ENCODE measurements around the gene SGCA.

The SGCA gene

GRCh38 chr17:50198026-50198669 lies 32.3 kb downstream of the SGCA start:
- DNase-seq = peak; percentile 4

GRCh38 chr17:50199211-50199802 lies 33.5 kb downstream of the SGCA start:
- no peak for DNase-seq

- peak; percentile 68 for DNase-seq
These were observed 34.1 kb downstream of the SGCA start for GRCh38 chr17:50199803-50200456.

- DNase-seq = peak; percentile 68
These were observed 34.9 kb downstream of the SGCA start for GRCh38 chr17:50200457-50201275.

GRCh38 chr17:50201276-50201854 lies 35.6 kb downstream of the SGCA start, which contains the start of gene COL1A1:
COL1A1 (minus strand) TSS chr17:50201631; CDS start chr17:50201513, 118 bp downstream.
- DNase-seq = no peak

- no peak for DNase-seq
These were observed 37.3 kb downstream of the SGCA start for GRCh38 chr17:50203086-50203485.

GRCh38 chr17:50203604-50204345 lies 38.0 kb downstream of the SGCA start:
- DNase-seq = no peak

GRCh38 chr17:50204431-50204830 lies 38.6 kb downstream of the SGCA start:
- DNase-seq = no peak

- DNase-seq = no peak
These were observed 39.5 kb downstream of the SGCA start for GRCh38 chr17:50205111-50205962.

- no peak for DNase-seq
These were observed 40.2 kb downstream of the SGCA start for GRCh38 chr17:50205963-50206505.

- DNase-seq = no peak
These were observed 40.9 kb downstream of the SGCA start for GRCh38 chr17:50206604-50207293.

GRCh38 chr17:50207315-50207714 lies 41.5 kb downstream of the SGCA start:
- no peak for DNase-seq

GRCh38 chr17:50207792-50208567 lies 42.2 kb downstream of the SGCA start:
- no peak for DNase-seq

GRCh38 chr17:50208611-50209061 lies 42.8 kb downstream of the SGCA start:
- no peak for DNase-seq

GRCh38 chr17:50209133-50209471 lies 43.3 kb downstream of the SGCA start:
- DNase-seq = no peak

GRCh38 chr17:50209472-50210239 lies 43.9 kb downstream of the SGCA start:
- no peak for DNase-seq

- DNase-seq = no peak
These were observed 44.7 kb downstream of the SGCA start for GRCh38 chr17:50210240-50211225.
